ENCODE data around the gene SUV39H1.

DNA sequence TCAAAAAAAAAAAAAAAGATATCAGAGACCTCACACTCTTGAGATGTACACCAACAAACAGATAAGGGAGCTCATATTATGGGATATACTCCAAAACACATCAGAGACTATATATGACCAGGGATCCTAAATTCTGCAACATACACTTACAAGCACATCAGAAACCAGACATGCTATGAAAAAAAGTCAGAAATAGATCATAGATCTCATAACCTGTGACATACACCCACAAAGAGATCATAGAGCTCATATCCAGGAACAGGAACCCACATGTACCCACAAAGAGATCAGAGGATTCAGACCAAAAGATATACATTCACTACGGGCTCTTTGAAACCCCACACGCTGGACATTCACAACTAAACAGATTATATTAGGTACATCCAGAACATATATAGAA lies 30.1 kb downstream of the SUV39H1 start:
- no peak for TF ChIP-seq ZNF224 (CRISPR knock-in tag; IDR thresholded peaks at IDR 0.05)
- TF ChIP-seq U2AF1 (optimal IDR thresholded peaks at IDR 0.05; ENCODE audit: low read depth, low read length): no peak
- TF ChIP-seq, protein P1, sequence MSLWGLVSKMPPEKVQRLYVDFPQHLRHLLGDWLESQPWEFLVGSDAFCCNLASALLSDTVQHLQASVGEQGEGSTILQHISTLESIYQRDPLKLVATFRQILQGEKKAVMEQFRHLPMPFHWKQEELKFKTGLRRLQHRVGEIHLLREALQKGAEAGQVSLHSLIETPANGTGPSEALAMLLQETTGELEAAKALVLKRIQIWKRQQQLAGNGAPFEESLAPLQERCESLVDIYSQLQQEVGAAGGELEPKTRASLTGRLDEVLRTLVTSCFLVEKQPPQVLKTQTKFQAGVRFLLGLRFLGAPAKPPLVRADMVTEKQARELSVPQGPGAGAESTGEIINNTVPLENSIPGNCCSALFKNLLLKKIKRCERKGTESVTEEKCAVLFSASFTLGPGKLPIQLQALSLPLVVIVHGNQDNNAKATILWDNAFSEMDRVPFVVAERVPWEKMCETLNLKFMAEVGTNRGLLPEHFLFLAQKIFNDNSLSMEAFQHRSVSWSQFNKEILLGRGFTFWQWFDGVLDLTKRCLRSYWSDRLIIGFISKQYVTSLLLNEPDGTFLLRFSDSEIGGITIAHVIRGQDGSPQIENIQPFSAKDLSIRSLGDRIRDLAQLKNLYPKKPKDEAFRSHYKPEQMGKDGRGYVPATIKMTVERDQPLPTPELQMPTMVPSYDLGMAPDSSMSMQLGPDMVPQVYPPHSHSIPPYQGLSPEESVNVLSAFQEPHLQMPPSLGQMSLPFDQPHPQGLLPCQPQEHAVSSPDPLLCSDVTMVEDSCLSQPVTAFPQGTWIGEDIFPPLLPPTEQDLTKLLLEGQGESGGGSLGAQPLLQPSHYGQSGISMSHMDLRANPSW (CRISPR knock-in tag; IDR thresholded peaks at IDR 0.05): no peak
- TF ChIP-seq LEF1 (IDR thresholded peaks at IDR 0.05): no peak
- TF ChIP-seq, protein P2, sequence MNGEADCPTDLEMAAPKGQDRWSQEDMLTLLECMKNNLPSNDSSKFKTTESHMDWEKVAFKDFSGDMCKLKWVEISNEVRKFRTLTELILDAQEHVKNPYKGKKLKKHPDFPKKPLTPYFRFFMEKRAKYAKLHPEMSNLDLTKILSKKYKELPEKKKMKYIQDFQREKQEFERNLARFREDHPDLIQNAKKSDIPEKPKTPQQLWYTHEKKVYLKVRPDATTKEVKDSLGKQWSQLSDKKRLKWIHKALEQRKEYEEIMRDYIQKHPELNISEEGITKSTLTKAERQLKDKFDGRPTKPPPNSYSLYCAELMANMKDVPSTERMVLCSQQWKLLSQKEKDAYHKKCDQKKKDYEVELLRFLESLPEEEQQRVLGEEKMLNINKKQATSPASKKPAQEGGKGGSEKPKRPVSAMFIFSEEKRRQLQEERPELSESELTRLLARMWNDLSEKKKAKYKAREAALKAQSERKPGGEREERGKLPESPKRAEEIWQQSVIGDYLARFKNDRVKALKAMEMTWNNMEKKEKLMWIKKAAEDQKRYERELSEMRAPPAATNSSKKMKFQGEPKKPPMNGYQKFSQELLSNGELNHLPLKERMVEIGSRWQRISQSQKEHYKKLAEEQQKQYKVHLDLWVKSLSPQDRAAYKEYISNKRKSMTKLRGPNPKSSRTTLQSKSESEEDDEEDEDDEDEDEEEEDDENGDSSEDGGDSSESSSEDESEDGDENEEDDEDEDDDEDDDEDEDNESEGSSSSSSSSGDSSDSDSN (IDR thresholded peaks at IDR 0.05; ENCODE audit: borderline replicate concordance in 1 of 2, low read depth in 2 of 2, low read length in 2 of 2): no peak
- TF ChIP-seq GABPB1 (CRISPR knock-in tag; IDR thresholded peaks at IDR 0.05): no peak
- no peak for TF ChIP-seq YBX1 (IDR thresholded peaks at IDR 0.05)
- no peak for TF ChIP-seq RAD21 (CRISPR knock-in tag; conservative IDR thresholded peaks at IDR 0.05 in 1 of 2, IDR thresholded peaks at IDR 0.05 in 1 of 2)
- TF ChIP-seq ZNF384 (IDR thresholded peaks at IDR 0.05; ENCODE audit: low read depth, low read length): no peak
- TF ChIP-seq CTCF (IDR thresholded peaks at IDR 0.05 in 2 of 3, conservative IDR thresholded peaks at IDR 0.05 in 1 of 3; ENCODE audit: insufficient read depth in 2 of 3, low read depth in 1 of 3, low read length in 3 of 3): no peak
- TF ChIP-seq ZSCAN29 (IDR thresholded peaks at IDR 0.05): no peak
- TF ChIP-seq ZFP36 (IDR thresholded peaks at IDR 0.05; ENCODE audit: low read depth, low read length, partially characterized antibody): no peak

All from K562 (cell line).